ENCODE measurements around the gene BORCS5. TPM values are rescaled to one million over a fixed set of nuclear protein-coding genes. Genes with fewer than 3 reads are reported as not detected.

Gene BORCS5
- total RNA-seq, 1 donor from 2014 or later: 13.3 TPM

DNA sequence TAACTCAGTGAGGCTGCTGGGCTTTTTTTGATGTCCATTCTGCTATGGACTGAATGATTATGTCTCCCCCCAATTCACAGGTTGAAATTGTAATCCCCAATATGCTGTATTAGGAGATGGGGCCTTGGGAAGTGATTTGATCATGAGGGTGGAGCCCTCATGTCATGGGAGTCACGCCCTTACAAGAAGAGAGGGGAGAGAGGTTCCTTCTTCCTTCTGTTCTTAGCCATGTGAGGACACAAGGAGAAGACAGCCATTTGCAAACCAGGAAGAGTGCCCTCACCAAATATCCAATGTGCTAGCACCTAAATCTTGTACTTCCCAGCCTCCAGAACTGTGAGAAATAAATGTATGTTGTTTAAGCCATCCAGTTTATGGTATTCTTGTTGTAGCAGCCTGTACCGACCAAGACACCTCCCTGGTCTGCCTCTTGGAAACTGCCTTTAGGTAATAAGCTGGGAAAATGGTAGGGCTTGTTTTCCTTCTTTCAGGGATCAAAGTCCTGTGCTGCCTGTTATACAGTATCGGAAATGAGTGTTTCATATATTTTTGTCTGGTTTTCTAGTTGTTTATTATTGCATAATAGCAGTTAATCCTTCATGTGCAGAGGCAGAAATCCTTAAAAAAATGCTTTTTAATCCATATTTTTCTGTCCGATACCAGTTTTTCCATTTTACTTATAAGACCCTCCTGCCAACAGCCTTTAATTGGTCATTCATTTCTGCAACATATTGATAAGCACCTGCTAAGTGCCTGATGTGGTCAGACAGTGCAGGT, 16.3 kb downstream of the BORCS5 start:
- H3K4me3 ChIP-seq: no peak overlapping the region

DNA sequence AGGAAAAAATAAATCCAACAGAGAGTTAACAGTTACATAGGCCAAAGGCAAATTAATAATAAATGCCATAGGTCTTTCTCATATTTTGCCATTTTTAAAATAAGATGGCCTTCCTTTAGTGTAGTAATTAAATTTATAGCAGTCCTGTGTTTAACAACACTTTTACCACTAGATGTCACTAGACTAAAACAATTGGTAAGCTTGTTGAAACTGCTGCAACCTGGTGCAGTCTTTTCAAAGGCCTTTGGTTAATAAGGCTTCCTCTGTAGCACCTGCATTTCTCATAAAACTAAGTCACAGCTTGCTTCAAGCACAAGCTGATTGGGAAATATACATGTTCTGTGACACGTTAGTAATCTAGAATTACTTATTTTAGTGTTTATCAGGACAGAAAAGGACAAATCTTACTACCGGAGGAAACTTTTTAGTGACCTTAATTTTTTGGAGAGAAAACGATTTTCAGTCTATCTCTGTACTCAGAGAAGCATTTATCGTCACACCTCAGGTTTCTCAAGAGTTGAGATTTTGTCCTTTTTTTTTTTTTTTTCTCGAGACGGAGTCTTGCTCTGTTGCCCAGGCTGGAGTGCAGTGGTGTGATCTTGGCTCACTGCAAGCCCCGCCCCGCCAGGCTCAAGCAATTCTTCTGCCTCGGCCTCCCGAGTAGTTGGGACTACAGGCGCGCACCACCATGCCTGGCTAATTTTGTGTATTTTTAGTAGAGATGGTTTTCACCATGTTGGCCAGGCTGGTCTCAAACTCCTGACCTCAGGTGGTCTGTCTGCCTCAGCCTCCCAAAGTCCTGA, 20.0 kb downstream of the BORCS5 start:
- Histone ChIP-seq H3K36me3 (no peaks in the 10 kb centered on the region), H3K4me3 (no peak overlapping the region), H4K20me1 (ENCODE audit: low read depth) (no peaks in the 10 kb centered on the region), H3K9ac (no peak overlapping the region), H2AFZ (replicated peaks) (no peak overlapping the region), H3K27ac (no peak overlapping the region), H3K4me2 (no peak overlapping the region), H3K9me3 (ENCODE audit: low read depth) (no peaks in the 10 kb centered on the region), H3K79me2 (ENCODE audit: low read depth) (no peaks in the 10 kb centered on the region), H3K27me3 (no peaks in the 10 kb centered on the region), H3K4me1 (no peaks in the 10 kb centered on the region), H3F3A (ENCODE audit: low read depth) (peaks cover 3% of the 10 kb centered on the region)
- peak overlapping the region; percentile 14 for H3K4me3 Mint-ChIP-seq
- TF ChIP-seq, protein P1, sequence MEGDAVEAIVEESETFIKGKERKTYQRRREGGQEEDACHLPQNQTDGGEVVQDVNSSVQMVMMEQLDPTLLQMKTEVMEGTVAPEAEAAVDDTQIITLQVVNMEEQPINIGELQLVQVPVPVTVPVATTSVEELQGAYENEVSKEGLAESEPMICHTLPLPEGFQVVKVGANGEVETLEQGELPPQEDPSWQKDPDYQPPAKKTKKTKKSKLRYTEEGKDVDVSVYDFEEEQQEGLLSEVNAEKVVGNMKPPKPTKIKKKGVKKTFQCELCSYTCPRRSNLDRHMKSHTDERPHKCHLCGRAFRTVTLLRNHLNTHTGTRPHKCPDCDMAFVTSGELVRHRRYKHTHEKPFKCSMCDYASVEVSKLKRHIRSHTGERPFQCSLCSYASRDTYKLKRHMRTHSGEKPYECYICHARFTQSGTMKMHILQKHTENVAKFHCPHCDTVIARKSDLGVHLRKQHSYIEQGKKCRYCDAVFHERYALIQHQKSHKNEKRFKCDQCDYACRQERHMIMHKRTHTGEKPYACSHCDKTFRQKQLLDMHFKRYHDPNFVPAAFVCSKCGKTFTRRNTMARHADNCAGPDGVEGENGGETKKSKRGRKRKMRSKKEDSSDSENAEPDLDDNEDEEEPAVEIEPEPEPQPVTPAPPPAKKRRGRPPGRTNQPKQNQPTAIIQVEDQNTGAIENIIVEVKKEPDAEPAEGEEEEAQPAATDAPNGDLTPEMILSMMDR (IDR thresholded peaks at IDR 0.05): peak; percentile 85
- no peak for TF ChIP-seq EZH2 (IDR thresholded peaks at IDR 0.05)
- H3K27me3 Mint-ChIP-seq (ENCODE audit: insufficient read depth, low read depth): peaks cover 4% of the 10 kb centered on the region
- no peaks in the 10 kb centered on the region for H3K9me3 Mint-ChIP-seq
- no peak overlapping the region for H3K27ac Mint-ChIP-seq
- H3K36me3 Mint-ChIP-seq: peaks cover 5% of the 10 kb centered on the region
- peak; percentile 82 for DNase-seq (ENCODE audit: low spot score)
- no peaks in the 10 kb centered on the region for H3K4me1 Mint-ChIP-seq

More for the DNA sequence above, 16.3 kb downstream of the BORCS5 start:
- Mint-ChIP-seq H3K27me3 (ENCODE audit: insufficient read depth, low read depth) (peaks cover 4% of the 10 kb centered on the region), H3K36me3 (peaks cover 3% of the 10 kb centered on the region), H3K27ac (no peak overlapping the region), H3K4me1 (no peaks in the 10 kb centered on the region), H3K4me3 (no peak overlapping the region), H3K9me3 (no peaks in the 10 kb centered on the region)
- no peaks in the 10 kb centered on the region for H4K20me1 ChIP-seq (ENCODE audit: low read depth)
- H3K27ac ChIP-seq: no peak overlapping the region
- H3K9me3 ChIP-seq (ENCODE audit: low read depth): no peaks in the 10 kb centered on the region
- H2AFZ ChIP-seq (replicated peaks): no peak overlapping the region
- no peak overlapping the region for H3K9ac ChIP-seq
- no peaks in the 10 kb centered on the region for H3K36me3 ChIP-seq
- H3K27me3 ChIP-seq: no peaks in the 10 kb centered on the region
- TF ChIP-seq EZH2 (IDR thresholded peaks at IDR 0.05) (no peak), EZH2phosphoT487 (IDR thresholded peaks at IDR 0.05) (no peak)
- TF ChIP-seq, protein P1 (IDR thresholded peaks at IDR 0.05): no peak
- no peaks in the 10 kb centered on the region for H3K79me2 ChIP-seq (ENCODE audit: low read depth)
- DNase-seq (ENCODE audit: low spot score): no peak
- H3K4me1 ChIP-seq: no peaks in the 10 kb centered on the region
- H3F3A ChIP-seq (ENCODE audit: low read depth): no peaks in the 10 kb centered on the region
- H3K4me2 ChIP-seq: no peak overlapping the region

DNA sequence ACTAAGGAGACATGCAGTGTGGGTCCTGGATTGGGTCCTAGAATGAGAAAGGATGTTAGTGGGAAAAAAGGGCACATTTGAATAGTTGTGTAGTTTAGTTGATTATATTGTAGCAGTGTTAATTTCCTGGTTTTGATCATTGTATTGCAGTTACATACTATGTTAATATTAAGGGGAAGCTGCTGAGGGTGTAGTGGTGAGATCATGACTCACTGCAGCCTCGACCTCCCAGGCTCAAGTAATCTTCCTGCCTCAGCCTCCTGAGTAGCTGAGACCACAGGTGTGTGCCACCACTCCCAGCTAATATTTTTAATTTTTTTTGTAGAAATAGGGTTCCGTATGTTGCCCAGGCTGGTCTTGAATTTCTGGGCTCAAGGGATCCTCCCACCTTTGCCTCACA, 21.7 kb downstream of the BORCS5 start:
- Mint-ChIP-seq H3K27me3 (ENCODE audit: insufficient read depth, low read depth) (peaks cover 5% of the 10 kb centered on the region), H3K4me1 (peaks cover 2% of the 10 kb centered on the region), H3K27ac (no peak overlapping the region), H3K36me3 (peaks cover 11% of the 10 kb centered on the region), H3K9me3 (no peaks in the 10 kb centered on the region), H3K4me3 (no peak overlapping the region)
- Histone ChIP-seq H4K20me1 (ENCODE audit: low read depth) (no peaks in the 10 kb centered on the region), H3K9ac (no peak overlapping the region), H3K4me3 (no peak overlapping the region), H2AFZ (replicated peaks) (no peak overlapping the region), H3K4me2 (no peak overlapping the region), H3K9me3 (ENCODE audit: low read depth) (no peaks in the 10 kb centered on the region), H3K27ac (no peak overlapping the region), H3K79me2 (ENCODE audit: low read depth) (no peaks in the 10 kb centered on the region), H3K27me3 (no peaks in the 10 kb centered on the region), H3K36me3 (no peaks in the 10 kb centered on the region), H3F3A (ENCODE audit: low read depth) (peaks cover 3% of the 10 kb centered on the region), H3K4me1 (peaks cover 3% of the 10 kb centered on the region)
- TF ChIP-seq, protein P1 (IDR thresholded peaks at IDR 0.05): no peak
- TF ChIP-seq EZH2phosphoT487 (IDR thresholded peaks at IDR 0.05): no peak
- TF ChIP-seq EZH2 (IDR thresholded peaks at IDR 0.05): no peak
- DNase-seq (ENCODE audit: low spot score): no peak

Measured in neural progenitor cell (in vitro differentiated cells).